HFF-Myc (cell line): ENCODE data around the gene EDNRB.

Experiments used
- DNase-seq: peaks from one replicate; pipeline ENCODE4 v3.0.0-alpha.2; 2011; ENCODE audit warnings: low read depth; ENCODE audit errors: extremely low read depth
- H3K4me3 ChIP-seq: replicated peaks from 2 replicates; pipeline ENCODE4 v1.5.1; 2011; ENCODE audit warnings: low read depth, mild to moderate bottlenecking, control low read depth, low read length
- TF ChIP-seq, protein P1 (sequence below): IDR thresholded peaks from 2 replicates; pipeline ENCODE4 v1.5.1; 2012; ENCODE audit warnings: mild to moderate bottlenecking, low read depth, low read length, control low read depth; ENCODE audit errors: missing control alignments

EDNRB gene

DNA sequence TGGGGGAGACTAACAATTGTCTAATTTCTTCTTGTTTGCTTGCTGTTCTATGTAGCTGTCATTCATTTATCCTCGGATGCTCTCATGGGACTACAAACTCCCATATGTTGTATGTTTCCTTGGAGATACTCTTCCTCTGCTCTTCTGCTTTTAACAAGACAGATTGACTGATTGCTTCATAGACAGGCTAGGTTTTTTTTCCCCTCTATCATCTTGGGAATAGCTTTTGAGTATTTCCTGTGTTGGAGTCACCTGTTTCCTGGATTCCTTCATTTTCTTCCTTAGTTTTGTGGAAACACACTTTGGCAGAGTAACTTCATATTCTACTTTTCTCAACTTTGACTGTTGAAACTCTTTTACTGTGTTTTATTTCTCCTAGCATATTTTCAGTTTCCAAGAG lies 27.6 kb downstream of the EDNRB start:
- no peak overlapping the region for H3K4me3 ChIP-seq
- TF ChIP-seq, protein P1, sequence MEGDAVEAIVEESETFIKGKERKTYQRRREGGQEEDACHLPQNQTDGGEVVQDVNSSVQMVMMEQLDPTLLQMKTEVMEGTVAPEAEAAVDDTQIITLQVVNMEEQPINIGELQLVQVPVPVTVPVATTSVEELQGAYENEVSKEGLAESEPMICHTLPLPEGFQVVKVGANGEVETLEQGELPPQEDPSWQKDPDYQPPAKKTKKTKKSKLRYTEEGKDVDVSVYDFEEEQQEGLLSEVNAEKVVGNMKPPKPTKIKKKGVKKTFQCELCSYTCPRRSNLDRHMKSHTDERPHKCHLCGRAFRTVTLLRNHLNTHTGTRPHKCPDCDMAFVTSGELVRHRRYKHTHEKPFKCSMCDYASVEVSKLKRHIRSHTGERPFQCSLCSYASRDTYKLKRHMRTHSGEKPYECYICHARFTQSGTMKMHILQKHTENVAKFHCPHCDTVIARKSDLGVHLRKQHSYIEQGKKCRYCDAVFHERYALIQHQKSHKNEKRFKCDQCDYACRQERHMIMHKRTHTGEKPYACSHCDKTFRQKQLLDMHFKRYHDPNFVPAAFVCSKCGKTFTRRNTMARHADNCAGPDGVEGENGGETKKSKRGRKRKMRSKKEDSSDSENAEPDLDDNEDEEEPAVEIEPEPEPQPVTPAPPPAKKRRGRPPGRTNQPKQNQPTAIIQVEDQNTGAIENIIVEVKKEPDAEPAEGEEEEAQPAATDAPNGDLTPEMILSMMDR: no peak
- DNase-seq: no peak

DNA sequence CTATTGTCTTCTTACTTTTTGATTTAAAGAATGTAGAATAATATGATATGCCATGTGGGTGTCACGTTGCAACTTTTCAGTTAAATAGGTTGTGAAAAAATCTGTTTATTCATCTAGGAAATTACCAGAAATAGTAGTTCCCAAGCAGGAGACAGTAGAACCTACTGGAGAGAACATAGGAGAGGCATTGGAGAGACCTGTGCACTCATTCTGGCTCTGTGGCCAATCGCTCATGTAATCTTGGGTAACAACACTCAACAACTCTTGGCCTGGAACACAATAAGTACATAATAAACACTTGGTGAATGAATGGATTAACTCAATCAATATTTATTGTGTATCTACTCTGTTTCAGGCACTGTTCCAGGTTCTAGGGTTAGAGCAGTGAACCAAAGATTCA lies 35.3 kb downstream of the EDNRB start:
- TF ChIP-seq, protein P1: no peak
- H3K4me3 ChIP-seq: no peak overlapping the region
- no peak for DNase-seq

DNA sequence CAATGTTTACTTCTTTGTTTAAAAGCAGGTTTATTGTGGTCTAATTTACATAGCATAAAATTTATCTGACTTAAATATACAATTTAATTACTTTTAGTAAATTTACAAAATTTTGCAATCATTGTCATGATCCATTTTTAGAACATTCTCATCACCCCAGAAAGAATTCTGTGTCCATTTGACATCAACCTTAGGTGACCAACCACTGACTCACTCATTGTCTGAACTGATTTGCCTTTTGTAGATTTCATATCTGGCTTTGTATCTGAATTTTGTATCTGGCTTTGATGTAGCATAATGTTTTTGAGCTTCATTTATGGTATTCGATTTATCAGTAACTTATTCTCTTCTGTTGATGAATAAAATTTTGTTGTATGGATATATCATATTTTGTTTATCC lies 40.4 kb downstream of the EDNRB start:
- TF ChIP-seq, protein P1: no peak
- H3K4me3 ChIP-seq: no peak overlapping the region
- no peak for DNase-seq

DNA sequence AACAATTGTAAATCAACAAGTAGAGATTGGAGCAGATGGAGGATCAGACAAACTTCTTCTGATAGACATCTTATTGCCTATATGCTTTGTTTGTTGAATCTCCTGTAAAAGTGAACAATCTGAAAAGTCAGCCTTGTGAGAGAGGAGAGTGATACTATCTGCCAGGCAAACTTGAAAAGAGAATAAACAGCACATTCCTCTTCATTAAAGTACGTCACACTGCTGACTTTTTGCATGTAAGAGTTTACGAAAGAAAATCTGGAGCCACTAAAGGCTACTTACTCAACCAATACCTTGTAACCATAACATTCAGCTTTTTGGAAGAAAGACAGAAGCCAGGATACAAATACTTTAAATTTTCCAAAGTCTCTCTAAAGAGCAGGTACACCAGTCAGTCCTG lies 42.5 kb downstream of the EDNRB start:
- H3K4me3 ChIP-seq: no peak overlapping the region
- DNase-seq: no peak
- TF ChIP-seq, protein P1: no peak

DNA sequence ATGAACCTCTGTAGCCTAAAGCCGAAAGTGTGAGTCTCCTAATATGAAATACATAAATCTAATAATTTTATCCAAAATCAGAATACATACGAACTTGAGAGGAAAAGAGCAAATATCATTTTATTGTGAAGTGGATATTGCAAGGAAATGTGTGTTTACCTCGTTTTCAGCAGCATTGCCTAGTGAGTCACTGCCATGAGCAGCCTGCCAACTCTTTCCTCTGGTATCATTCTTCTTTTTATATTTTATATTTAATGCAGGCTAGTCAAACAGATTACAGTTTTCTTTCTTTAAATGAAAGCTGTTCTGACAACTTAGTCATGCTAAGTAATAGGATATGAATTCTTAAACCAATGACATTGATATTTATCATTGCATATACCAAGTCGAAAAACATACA lies 44.2 kb downstream of the EDNRB start:
- DNase-seq: no peak
- H3K4me3 ChIP-seq: no peak overlapping the region
- TF ChIP-seq, protein P1: no peak

DNA sequence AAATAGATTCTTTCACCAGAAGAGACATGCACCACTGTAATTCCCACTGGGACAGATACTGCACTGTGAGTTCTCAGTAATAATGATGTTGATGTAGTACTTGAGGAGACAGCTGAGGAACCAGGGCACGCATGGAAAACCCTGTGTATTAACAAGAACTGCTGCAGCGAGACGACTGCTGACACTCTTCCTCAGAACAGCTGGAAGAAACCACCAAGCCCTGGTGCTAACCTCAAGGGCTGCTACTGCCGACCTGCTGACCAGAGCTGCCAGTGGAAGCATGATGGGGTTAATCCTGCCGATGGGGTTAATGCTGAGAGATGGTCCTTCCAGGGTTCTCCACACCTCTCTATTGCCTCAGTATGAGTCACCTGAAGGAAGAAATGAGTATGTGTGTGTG lies 45.6 kb downstream of the EDNRB start:
- no peak overlapping the region for H3K4me3 ChIP-seq
- TF ChIP-seq, protein P1: no peak
- DNase-seq: no peak

DNA sequence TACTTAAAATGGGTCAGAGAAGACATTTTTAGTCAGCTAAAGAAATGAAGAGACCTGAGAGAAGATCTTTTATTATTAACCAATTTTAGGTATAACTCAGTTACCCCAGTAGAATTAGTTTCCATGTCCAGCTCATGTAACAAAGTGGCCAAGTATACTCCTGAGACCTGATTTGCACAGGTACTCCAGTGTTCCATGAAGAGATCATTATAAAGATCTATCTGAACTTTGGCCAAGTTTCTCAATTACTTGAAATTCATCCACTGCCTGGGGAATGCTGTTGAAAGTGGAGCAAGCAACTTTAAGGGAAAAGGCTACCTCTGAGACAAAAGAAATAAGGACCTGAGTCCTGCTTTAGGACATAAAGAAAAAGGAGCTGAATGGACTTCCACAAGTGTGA lies 47.0 kb downstream of the EDNRB start:
- TF ChIP-seq, protein P1: no peak
- no peak overlapping the region for H3K4me3 ChIP-seq

More for the DNA sequence above, 47.0 kb downstream of the EDNRB start:
- DNase-seq: no peak
